Measurements from ENCODE around the gene SOX18. TPM values are rescaled to one million over a fixed set of nuclear protein-coding genes. Genes with fewer than 3 reads are reported as not detected.

SOX18 gene
- total RNA-seq, 4 donors from 2014 or later = 1.1 to 7.3 (median 4.3) TPM

DNA sequence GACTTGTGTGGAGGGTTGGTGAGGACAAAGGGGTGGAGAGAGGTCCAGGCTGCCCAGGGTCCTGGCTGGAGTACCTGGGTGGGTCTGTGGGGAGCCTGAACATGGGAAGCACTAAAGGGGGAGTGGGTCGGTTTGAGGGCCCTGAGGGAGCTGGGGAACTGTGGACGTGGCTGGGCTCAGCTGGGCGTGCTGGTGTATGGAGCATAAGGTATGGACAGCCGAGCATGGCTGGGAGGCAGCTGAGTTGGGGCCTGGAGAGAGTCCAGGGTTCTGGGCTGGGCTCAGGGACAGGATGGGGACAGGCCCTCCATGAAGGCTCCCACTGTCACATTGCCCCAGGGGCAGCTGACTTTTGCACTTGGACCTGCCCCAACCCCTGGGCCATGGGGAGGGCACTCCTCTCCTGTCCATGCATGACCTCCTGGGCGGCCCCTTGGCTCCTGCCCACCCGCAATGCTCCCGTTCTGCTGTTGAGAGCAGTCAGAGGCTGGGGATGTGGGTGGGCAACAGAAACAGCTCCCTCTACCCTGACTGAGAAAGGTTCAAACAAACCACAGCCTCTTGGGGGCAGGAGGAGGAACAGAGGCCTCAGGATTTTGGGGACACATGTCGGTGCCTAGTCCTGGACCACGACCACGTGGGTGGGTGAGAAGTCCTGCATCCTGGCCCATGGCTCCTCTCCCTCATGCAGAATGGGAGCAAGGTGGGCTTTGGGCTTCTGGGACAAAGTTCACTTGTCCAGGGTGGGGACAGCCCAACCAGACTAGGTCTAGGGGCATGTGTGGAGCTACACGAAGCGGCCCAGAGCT is 9.0 kb downstream of the SOX18 start:
- intact Hi-C loops (cut with DNase I; ENCODE audit: low total_unique reads) = no loop called here
- no peak overlapping the region for H3K4me3 ChIP-seq (ENCODE audit: low read depth, poor library complexity, severe bottlenecking)
- TF ChIP-seq, protein P1, sequence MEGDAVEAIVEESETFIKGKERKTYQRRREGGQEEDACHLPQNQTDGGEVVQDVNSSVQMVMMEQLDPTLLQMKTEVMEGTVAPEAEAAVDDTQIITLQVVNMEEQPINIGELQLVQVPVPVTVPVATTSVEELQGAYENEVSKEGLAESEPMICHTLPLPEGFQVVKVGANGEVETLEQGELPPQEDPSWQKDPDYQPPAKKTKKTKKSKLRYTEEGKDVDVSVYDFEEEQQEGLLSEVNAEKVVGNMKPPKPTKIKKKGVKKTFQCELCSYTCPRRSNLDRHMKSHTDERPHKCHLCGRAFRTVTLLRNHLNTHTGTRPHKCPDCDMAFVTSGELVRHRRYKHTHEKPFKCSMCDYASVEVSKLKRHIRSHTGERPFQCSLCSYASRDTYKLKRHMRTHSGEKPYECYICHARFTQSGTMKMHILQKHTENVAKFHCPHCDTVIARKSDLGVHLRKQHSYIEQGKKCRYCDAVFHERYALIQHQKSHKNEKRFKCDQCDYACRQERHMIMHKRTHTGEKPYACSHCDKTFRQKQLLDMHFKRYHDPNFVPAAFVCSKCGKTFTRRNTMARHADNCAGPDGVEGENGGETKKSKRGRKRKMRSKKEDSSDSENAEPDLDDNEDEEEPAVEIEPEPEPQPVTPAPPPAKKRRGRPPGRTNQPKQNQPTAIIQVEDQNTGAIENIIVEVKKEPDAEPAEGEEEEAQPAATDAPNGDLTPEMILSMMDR (IDR thresholded peaks at IDR 0.05) = no peak
- no peak for TF ChIP-seq POLR2A (IDR thresholded peaks at IDR 0.05)
- 68 to 72% methylated on average over 9 to 12 of the region's 12 CpGs for WGBS, 2 donors
- no peak for DNase-seq (ENCODE audit: low spot score in 2 of 2)

DNA sequence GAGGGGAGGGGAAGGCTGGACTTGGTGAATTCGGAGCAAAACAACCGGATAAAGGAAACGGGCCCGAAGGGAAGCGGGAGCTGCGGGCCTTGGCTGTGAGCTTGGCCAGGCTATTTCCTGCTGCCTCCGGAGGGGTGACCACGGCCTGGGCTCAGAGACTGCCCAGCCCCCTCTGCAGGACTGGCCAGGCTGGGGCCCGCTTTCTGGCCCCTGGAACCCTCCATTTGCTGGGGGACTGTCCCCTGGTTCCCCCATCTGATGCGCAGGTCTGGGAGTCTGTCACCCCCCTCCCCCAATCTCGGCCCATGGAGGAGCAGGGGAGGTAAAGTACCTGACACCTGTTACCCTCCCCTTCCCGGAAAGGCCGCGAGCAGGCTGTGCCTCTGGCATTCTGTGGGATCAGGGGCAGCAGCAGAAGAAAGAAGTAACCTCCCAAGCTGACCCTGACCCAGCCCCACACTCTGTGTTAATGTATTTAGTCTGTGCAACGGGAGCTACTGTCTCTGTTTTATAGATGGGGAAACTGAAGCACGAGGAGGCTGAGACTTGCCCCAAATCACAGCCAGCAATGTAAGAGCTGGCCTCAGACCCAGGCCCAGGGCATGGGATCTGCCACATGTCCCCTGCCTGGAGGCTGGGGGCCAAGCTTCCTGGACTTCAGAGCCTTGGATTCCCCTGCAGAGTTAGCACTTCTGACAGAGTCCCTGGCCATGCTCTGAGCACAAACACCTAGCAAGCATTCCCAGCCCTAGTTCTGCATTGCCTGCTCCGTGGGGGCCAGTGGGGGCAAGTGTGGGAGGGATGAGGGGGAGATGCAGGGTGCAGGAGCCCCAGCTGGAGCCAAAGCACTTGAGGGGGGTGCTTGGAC is 9.9 kb downstream of the SOX18 start:
- TF ChIP-seq, protein P1 (IDR thresholded peaks at IDR 0.05) = no peak
- no peak for TF ChIP-seq POLR2A (IDR thresholded peaks at IDR 0.05)
- WGBS, 2 donors = 22 to 26% methylated on average over 16 to 17 of the region's 17 CpGs
- intact Hi-C loops (cut with DNase I; ENCODE audit: low total_unique reads) = no loop called here
- DNase-seq (ENCODE audit: low spot score in 2 of 2) = no peak
- no peak overlapping the region for H3K4me3 ChIP-seq (ENCODE audit: low read depth, poor library complexity, severe bottlenecking)

DNA sequence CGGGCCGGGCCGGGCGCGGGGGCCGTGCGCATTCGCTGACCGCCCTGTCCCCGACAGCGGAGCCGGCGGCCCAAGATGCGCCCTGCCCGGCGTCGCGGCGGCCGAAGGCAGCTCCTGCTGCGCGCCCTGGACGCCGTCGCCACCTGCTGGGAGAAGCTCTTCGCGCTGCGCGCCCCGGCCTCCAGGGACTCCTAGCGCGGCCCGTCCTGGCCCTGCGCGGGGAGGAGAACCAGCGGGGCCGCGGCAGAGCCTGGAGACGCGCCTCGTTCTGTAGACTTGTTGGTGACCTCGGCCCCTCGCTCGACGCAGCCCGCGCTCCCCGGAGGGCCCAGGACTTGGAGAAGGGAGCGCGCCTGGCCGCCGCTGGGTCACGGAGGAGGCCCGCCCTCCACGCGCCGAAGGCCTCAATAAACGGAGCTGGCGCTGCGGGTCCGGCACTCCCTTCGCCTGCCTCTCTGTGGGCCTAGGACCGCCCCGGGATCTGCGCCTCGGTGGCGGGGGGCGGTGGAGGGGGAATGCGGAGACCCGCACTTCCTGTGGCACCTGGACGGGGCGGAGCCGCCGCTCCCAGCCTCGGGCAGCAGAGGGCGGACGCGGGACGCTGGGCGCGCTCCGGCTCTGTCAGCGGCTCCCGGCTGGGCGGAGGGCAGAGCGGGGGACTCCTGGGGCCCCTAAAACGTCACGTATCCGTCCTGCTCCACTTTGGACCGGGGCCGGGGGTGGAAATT is 10.7 kb downstream of the SOX18 start:
- intact Hi-C loops (cut with DNase I; ENCODE audit: low total_unique reads) = no loop called here

DNA sequence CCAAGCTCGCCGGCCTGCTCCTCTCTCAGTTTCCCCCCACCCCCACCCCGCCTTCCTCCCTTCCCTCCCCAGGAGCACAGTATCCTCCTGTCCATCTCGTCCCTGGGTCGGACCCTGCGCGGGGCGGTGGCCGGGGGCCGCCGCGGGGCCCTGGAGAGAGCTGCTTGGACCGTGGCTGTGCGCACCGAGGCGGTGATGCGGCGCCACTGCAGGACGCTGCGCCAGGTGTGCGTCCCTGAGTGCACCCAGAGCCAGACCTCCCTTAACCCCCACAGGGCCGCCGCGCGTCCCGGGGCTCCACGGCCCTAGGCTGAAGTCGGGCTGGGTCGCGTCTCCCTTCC is 11.2 kb downstream of the SOX18 start:
- no peak for TF ChIP-seq POLR2A (IDR thresholded peaks at IDR 0.05)
- TF ChIP-seq, protein P1 (IDR thresholded peaks at IDR 0.05) = no peak
- WGBS, 2 donors = 2% methylated on average over 23 of the region's 30 CpGs; no CpG with 5 or more reads in 1 of the 2 donors
- intact Hi-C loops (cut with DNase I; ENCODE audit: low total_unique reads) = no loop called here
- no peak for DNase-seq (ENCODE audit: low spot score in 2 of 2)
- H3K4me3 ChIP-seq (ENCODE audit: low read depth, poor library complexity, severe bottlenecking) = no peak overlapping the region

More for the DNA sequence above, 10.7 kb downstream of the SOX18 start:
- DNase-seq (ENCODE audit: low spot score in 2 of 2) = peak in 1 of 2 donors; percentile 94
- peak overlapping the region; percentile 39 for H3K4me3 ChIP-seq (ENCODE audit: low read depth, poor library complexity, severe bottlenecking)
- WGBS, 2 donors = 0 to 2% methylated on average over 8 to 50 of the region's 91 CpGs
- TF ChIP-seq, protein P1 (IDR thresholded peaks at IDR 0.05) = no peak
- TF ChIP-seq POLR2A (IDR thresholded peaks at IDR 0.05) = no peak

DNA sequence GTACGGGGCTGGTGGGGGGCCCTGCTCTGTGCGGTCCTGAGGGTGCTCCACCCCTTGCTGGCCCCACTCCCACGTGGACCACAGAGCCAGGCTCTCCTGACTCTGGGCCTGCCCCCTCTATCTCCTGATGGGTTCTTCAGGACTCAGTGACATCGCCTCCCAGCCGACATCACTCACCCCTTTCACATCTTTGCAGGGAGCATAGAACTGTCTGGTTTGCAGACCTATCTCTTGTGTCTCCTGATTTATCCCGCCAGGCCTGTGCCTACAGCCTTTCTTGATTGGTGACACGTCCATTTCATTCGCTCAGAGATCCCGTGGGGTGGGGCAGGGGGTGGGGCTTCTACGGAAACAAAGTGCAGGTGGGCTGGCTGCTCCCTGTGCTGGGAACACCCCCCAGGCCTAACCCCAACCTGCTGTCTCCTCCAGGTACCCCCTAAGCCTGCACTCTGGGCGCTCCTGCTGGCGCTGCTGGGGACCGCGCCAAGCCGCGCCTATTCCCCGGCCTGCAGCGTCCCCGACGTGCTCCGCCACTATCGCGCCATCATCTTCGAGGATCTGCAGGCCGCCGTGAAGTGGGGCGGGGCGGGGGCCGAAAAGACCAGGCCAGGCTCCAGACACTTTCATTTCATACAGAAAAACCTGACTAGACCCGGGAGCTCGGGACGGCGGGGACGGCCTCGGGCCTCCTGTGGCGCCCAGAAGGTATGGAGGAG is 11.8 kb downstream of the SOX18 start:
- DNase-seq (ENCODE audit: low spot score in 2 of 2) = no peak
- intact Hi-C loops (cut with DNase I; ENCODE audit: low total_unique reads) = no loop called here
- 12 to 13% methylated on average over 26 to 31 of the region's 36 CpGs for WGBS, 2 donors
- no peak overlapping the region for H3K4me3 ChIP-seq (ENCODE audit: low read depth, poor library complexity, severe bottlenecking)
- TF ChIP-seq POLR2A (IDR thresholded peaks at IDR 0.05) = no peak
- TF ChIP-seq, protein P1 (IDR thresholded peaks at IDR 0.05) = no peak

Data from lower leg skin (tissue), 4 donors.